Left hindlimb (tissue), 1 donor: ENCODE measurements around the gene C1QTNF1.

Source experiments
- DNase-seq: peaks from one replicate; pipeline ENCODE4 v3.0.0-alpha.2; 2018

C1QTNF1 gene

GRCh38 chr17:78993241-78993956 is 30.6 kb upstream of the C1QTNF1 start:
- DNase-seq, result no peak

- DNase-seq, result peak; percentile 20
These were observed 29.8 kb upstream of the C1QTNF1 start for GRCh38 chr17:78993981-78994671.

- DNase-seq, result peak; percentile 25
These were observed 28.8 kb upstream of the C1QTNF1 start for GRCh38 chr17:78995022-78995760.

- peak; percentile 33 for DNase-seq
These were observed 28.1 kb upstream of the C1QTNF1 start for GRCh38 chr17:78995761-78996451.

GRCh38 chr17:78996781-78997201 is 27.2 kb upstream of the C1QTNF1 start:
- no peak for DNase-seq

- DNase-seq, result peak; percentile 21
These were observed 26.7 kb upstream of the C1QTNF1 start for GRCh38 chr17:78997231-78997741.

- DNase-seq, result peak; percentile 10
These were observed 26.1 kb upstream of the C1QTNF1 start for GRCh38 chr17:78997881-78998280.

- peak; percentile 35 for DNase-seq
These were observed 25.5 kb upstream of the C1QTNF1 start for GRCh38 chr17:78998311-78999055.

- peak; percentile 19 for DNase-seq
These were observed 24.8 kb upstream of the C1QTNF1 start for GRCh38 chr17:78999056-78999768.

GRCh38 chr17:78999947-79000395 is 24.0 kb upstream of the C1QTNF1 start:
- peak; percentile 6 for DNase-seq

- peak; percentile 11 for DNase-seq
These were observed 23.4 kb upstream of the C1QTNF1 start for GRCh38 chr17:79000396-79001189.

GRCh38 chr17:79001190-79002020 is 22.6 kb upstream of the C1QTNF1 start:
- peak; percentile 10 for DNase-seq

GRCh38 chr17:79002291-79002690 is 21.7 kb upstream of the C1QTNF1 start:
- peak; percentile 10 for DNase-seq

- DNase-seq, result peak; percentile 6
These were observed 21.0 kb upstream of the C1QTNF1 start for GRCh38 chr17:79002796-79003593.

GRCh38 chr17:79003661-79004411 is 20.1 kb upstream of the C1QTNF1 start:
- peak; percentile 16 for DNase-seq

- peak; percentile 21 for DNase-seq
These were observed 18.7 kb upstream of the C1QTNF1 start for GRCh38 chr17:79005063-79005861.

- peak; percentile 16 for DNase-seq
These were observed 17.9 kb upstream of the C1QTNF1 start for GRCh38 chr17:79006046-79006445.
